HepG2 (cell line): ENCODE results near the gene PRRC1. TPM values are rescaled to one million over a fixed set of nuclear protein-coding genes. Genes with fewer than 3 reads are reported as not detected.

Experiments
- ATAC-seq: fragments of 200-7000 bp; cut with Tn5 transposase; 3 replicates; pipeline ENCODE4 v1.9.1; 2020; ENCODE audit warnings: mild to moderate bottlenecking, moderate library complexity
- BruUV-seq: library from RNA; stranded (reverse); fragments of 400-500 nt; replicated peaks from 2 replicates; lab custom pipeline; 2021; lab: Mats Ljungman, UMichigan
- CTCF ChIA-PET: fragments of 300-600 bp; formaldehyde crosslinking; extraction: SDS; loops from one replicate; lab custom pipeline; 2021; ENCODE audit warnings: low total read pairs, inconsistent platforms, low intra/inter-chr PET ratio; lab: Yijun Ruan, JAX
- POLR2A ChIA-PET: fragments of 350-600 bp; sonication (Branson Sonifier 250); formaldehyde crosslinking; loops from one replicate; lab custom pipeline; 2020; ENCODE audit warnings: antibody characterized with exemption, inconsistent platforms; lab: Yijun Ruan, JAX
- DNase-seq: peaks from one replicate; pipeline ENCODE4 v3.0.0-alpha.2; 2015; ENCODE audit warnings: low spot score
- FAIRE-seq: peaks from 3 replicates; lab custom pipeline; 2011; peaks lifted over from hg19 to GRCh38; lab: Jason Lieb, UNC
- H2AFZ ChIP-seq: one replicate; pipeline ENCODE4 v1.6.1; 2011; ENCODE audit warnings: low read length, inconsistent platforms
- H3K27ac ChIP-seq: fragments of 300-600 bp; 3 replicates; pipeline ENCODE4 v1.8.0; 2011; ENCODE audit warnings: mixed run types, mild to moderate bottlenecking, mixed read lengths, low read length, inconsistent platforms; ENCODE audit not compliant: insufficient read depth; ENCODE audit errors: extremely low read length
- H3K27me3 ChIP-seq, 2 experiments: fragments of 200-600 bp in 1 of 2; 2 replicates in 1 of 2; 3 replicates in 1 of 2; pipeline versions ENCODE4 v1.6.0 to v1.8.0; 2011; ENCODE audit warnings: low read length in 2 of 2, mild to moderate bottlenecking in 2 of 2, moderate library complexity in 2 of 2, inconsistent platforms in 1 of 2; ENCODE audit not compliant: insufficient read depth in 2 of 2, control insufficient read depth in 1 of 2
- H3K36me3 ChIP-seq, 2 experiments: fragments of 200-600 bp in 1 of 2; replicated peaks in 1 of 2; 2 replicates in 1 of 2; 3 replicates in 1 of 2; pipeline versions ENCODE4 v1.5.1 to v1.8.0; 2011; ENCODE audit warnings: low read length in 2 of 2, inconsistent platforms in 1 of 2; ENCODE audit not compliant: insufficient read depth in 2 of 2, control insufficient read depth in 1 of 2
- H3K4me1 ChIP-seq: 2 replicates; pipeline ENCODE4 v1.5.1; 2012; ENCODE audit warnings: low read length, inconsistent platforms; ENCODE audit not compliant: insufficient read depth
- H3K4me2 ChIP-seq: 2 replicates; pipeline ENCODE4 v1.6.0; 2011; ENCODE audit warnings: low read depth, low read length, inconsistent platforms
- H3K4me3 ChIP-seq, 3 experiments: fragments of 200-600 bp in 1 of 3; sonication (generic), shearing (Covaris generic) in 1 of 3; replicated peaks in 1 of 3; 2 replicates each; pipeline ENCODE4 v1.5.1; 2011 to 2016; ENCODE audit warnings: low read length in 3 of 3, inconsistent platforms in 2 of 3, low read depth in 2 of 3, mild to moderate bottlenecking in 2 of 3, control low read depth in 1 of 3, mixed read lengths in 1 of 3; ENCODE audit not compliant: insufficient read depth in 1 of 3
- H3K79me2 ChIP-seq: one replicate; pipeline ENCODE4 v1.6.1; 2011; ENCODE audit warnings: low read length, inconsistent platforms; ENCODE audit not compliant: insufficient read depth
- H3K9ac ChIP-seq: 2 replicates; pipeline ENCODE4 v1.6.0; 2011; ENCODE audit warnings: mild to moderate bottlenecking, low read depth, low read length, inconsistent platforms; ENCODE audit not compliant: insufficient read depth
- H3K9me3 ChIP-seq: 2 replicates; pipeline ENCODE4 v1.5.1; 2012; ENCODE audit warnings: mild to moderate bottlenecking, low read length
- H4K20me1 ChIP-seq: 2 replicates; pipeline ENCODE4 v1.6.0; 2011; ENCODE audit warnings: inconsistent platforms, mild to moderate bottlenecking, low read length, moderate library complexity; ENCODE audit not compliant: insufficient read depth
- DNMT3B ChIP-seq: conservative IDR thresholded peaks from 2 replicates; pipeline ENCODE4 v1.6.1; 2016; ENCODE audit warnings: missing biosample characterization, control low read depth
- HOXA5 ChIP-seq: sonication (generic); formaldehyde crosslinking; IDR thresholded peaks from 2 replicates; pipeline ENCODE4 v1.4.0; 2020; ENCODE audit warnings: missing genetic modification reagents
- JARID2 ChIP-seq: sonication (generic); formaldehyde crosslinking; IDR thresholded peaks from 2 replicates; pipeline ENCODE4 v1.8.1; 2023; ENCODE audit warnings: missing genetic modification reagents, inconsistent platforms; ENCODE audit not compliant: insufficient replicate concordance
- NRL ChIP-seq: sonication (generic); formaldehyde crosslinking; IDR thresholded peaks from 2 replicates; pipeline ENCODE4 v1.5.0; 2020; ENCODE audit warnings: missing genetic modification reagents, mild to moderate bottlenecking, moderate library complexity, borderline replicate concordance
- SOX13 ChIP-seq, 3 experiments: fragments of 450-650 bp in 1 of 3; sonication (generic) in 1 of 3; formaldehyde crosslinking in 1 of 3; IDR thresholded peaks in 2 of 3; conservative IDR thresholded peaks in 1 of 3; 2 replicates each; pipeline versions ENCODE4 v1.5.0 to v1.6.1; 2016 to 2020; ENCODE audit warnings: antibody characterized with exemption in 1 of 3, mild to moderate bottlenecking in 1 of 3, missing compliant biosample characterization in 1 of 3, missing genetic modification reagents in 1 of 3, moderate library complexity in 1 of 3
- TOPORS ChIP-seq: sonication (generic); formaldehyde crosslinking; IDR thresholded peaks from 2 replicates; pipeline ENCODE4 v1.8.0; 2023; ENCODE audit warnings: mild to moderate bottlenecking, missing genetic modification reagents
- ZNF207 ChIP-seq: fragments of 450-650 bp; IDR thresholded peaks from 2 replicates; pipeline ENCODE4 v1.6.1; 2016; ENCODE audit warnings: antibody characterized with exemption, borderline replicate concordance
- ZNF44 ChIP-seq: sonication (generic); formaldehyde crosslinking; IDR thresholded peaks from 2 replicates; pipeline ENCODE4 v1.5.1; 2020; ENCODE audit warnings: mild to moderate bottlenecking, missing genetic modification reagents
- ZNF546 ChIP-seq: sonication (generic); formaldehyde crosslinking; conservative IDR thresholded peaks from 2 replicates; pipeline ENCODE4 v1.8.1; 2023; ENCODE audit warnings: mild to moderate bottlenecking, missing genetic modification reagents
- ZNF790 ChIP-seq: sonication (generic); formaldehyde crosslinking; IDR thresholded peaks from 2 replicates; pipeline ENCODE4 v1.8.0; 2022; ENCODE audit warnings: missing genetic modification reagents, mild to moderate bottlenecking, borderline replicate concordance
- WGBS: methylation state at CpG from one replicate; pipeline ENCODE4 v1.1.6; 2017; ENCODE audit warnings: low lambda C conversion rate; 5-methylcytosine and 5-hydroxymethylcytosine counted together
- in situ Hi-C: cut with HindIII; loops from 2 replicates; pipeline ENCODE4 v1.10.0; 2017; ENCODE audit warnings: low pct_unique_long_range_greater_than_20kb; ENCODE audit not compliant: extremely low pct_ligation_motif_present
- intact Hi-C: fragments of 100-400 bp; cut with micrococcal nuclease; formaldehyde crosslinking; loops from one replicate; pipeline ENCODE4 v1.10.0; 2022; ENCODE audit not compliant: unreplicated experiment
- polyA plus RNA-seq, 8 experiments: library from polyadenylated mRNA; depleted of rRNA in 3 of 8; stranded (reverse) in 7 of 8; unstranded in 1 of 8; fragments of >200 nt; fragmentation: Illumina TruSeq in 4 of 8; extraction: Trizol in 4 of 8; gene quantifications; 2 replicates each; pipeline versions ENCODE4 v1.2.1 to v1.2.3, GENCODE V29; 2011 to 2016; ENCODE audit warnings: low read depth in 4 of 8, missing spikeins in 1 of 8, mixed read lengths in 1 of 8; ENCODE audit not compliant: insufficient read depth in 1 of 8
- total RNA-seq, 5 experiments: library from RNA; depleted of rRNA; stranded (reverse); fragments of >200 nt; fragmentation: Illumina TruSeq; extraction: Trizol; gene quantifications; 2 replicates each; pipeline ENCODE4 v1.2.3, GENCODE V29; 2016; ENCODE audit warnings: low read depth in 1 of 5
- TF ChIP-seq, protein P1 (sequence below): sonication (generic); formaldehyde crosslinking; IDR thresholded peaks from 2 replicates; pipeline ENCODE4 v1.4.0; 2020; ENCODE audit warnings: mild to moderate bottlenecking, missing genetic modification reagents
- TF ChIP-seq, protein P2 (sequence below): sonication (generic); formaldehyde crosslinking; IDR thresholded peaks from 2 replicates; pipeline ENCODE4 v1.5.0; 2020; ENCODE audit warnings: missing genetic modification reagents
- TF ChIP-seq, protein P3 (sequence below): sonication (generic); formaldehyde crosslinking; IDR thresholded peaks from 2 replicates; pipeline ENCODE4 v1.4.0; 2020; ENCODE audit warnings: missing genetic modification reagents
- TF ChIP-seq, protein P4 (sequence below), 2 experiments: sonication (generic) in 1 of 2; formaldehyde crosslinking in 1 of 2; IDR thresholded peaks; 2 replicates each; pipeline versions ENCODE4 v1.4.0 to v1.6.1; 2018 to 2020; ENCODE audit warnings: missing genetic modification reagents in 2 of 2, borderline replicate concordance in 1 of 2, low read depth in 1 of 2, mild to moderate bottlenecking in 1 of 2, missing biosample characterization in 1 of 2

The PRRC1 gene
- total and polyA plus RNA-seq, 2 of the 13 experiments (the other 11 are each of a cell fraction or from before 2014, with no cell fraction given) = 48.5 to 51.9 TPM

DNA sequence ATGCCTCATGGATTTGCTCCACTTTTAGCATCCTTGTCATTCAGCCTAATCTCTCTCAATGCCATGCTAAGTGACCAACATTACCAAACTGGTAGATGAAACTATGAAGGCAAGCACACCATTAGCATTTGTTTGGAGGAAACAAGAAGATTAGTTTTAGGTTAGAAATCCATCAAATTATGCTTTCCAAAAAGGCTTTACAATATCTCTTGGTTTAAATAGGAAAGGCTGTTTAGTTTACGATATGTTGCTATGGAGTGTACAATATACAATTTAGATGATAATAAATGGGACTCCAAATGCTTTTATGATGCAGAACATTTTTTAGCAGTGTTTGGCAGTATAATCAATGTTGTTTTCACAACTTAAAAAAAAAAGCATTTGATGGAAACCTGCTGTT is 83.7 kb downstream of the PRRC1 start:
- Histone ChIP-seq H3K4me1 (no peaks in the 10 kb centered on the region), H2AFZ (no peak overlapping the region), H3K4me2 (no peak overlapping the region), H4K20me1 (no peaks in the 10 kb centered on the region), H3K79me2 (no peaks in the 10 kb centered on the region), H3K36me3 (no peaks in the 10 kb centered on the region), H3K9ac (no peak overlapping the region), H3K27ac (no peak overlapping the region), H3K4me3 (no peak overlapping the region), H3K9me3 (no peaks in the 10 kb centered on the region), H3K27me3 (no peaks in the 10 kb centered on the region; a peak in 1 of 5 replicates)
- TF ChIP-seq ZNF546 (CRISPR knock-in tag) (no peak), ZNF207 (no peak), NRL (CRISPR knock-in tag) (no peak), ZNF790 (CRISPR knock-in tag) (no peak), JARID2 (CRISPR knock-in tag) (no peak), ZNF44 (CRISPR knock-in tag) (no peak), TOPORS (CRISPR knock-in tag) (no peak), HOXA5 (CRISPR knock-in tag) (no peak), SOX13 (IDR thresholded peaks at IDR 0.05) (no peak), SOX13 (CRISPR knock-in tag; conservative IDR thresholded peaks at IDR 0.05 in 1 of 2, IDR thresholded peaks at IDR 0.05 in 1 of 2) (no peak), DNMT3B (CRISPR knock-in tag) (no peak)
- TF ChIP-seq, protein P1, sequence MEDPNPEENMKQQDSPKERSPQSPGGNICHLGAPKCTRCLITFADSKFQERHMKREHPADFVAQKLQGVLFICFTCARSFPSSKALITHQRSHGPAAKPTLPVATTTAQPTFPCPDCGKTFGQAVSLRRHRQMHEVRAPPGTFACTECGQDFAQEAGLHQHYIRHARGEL (CRISPR knock-in tag) = no peak
- TF ChIP-seq, protein P2, sequence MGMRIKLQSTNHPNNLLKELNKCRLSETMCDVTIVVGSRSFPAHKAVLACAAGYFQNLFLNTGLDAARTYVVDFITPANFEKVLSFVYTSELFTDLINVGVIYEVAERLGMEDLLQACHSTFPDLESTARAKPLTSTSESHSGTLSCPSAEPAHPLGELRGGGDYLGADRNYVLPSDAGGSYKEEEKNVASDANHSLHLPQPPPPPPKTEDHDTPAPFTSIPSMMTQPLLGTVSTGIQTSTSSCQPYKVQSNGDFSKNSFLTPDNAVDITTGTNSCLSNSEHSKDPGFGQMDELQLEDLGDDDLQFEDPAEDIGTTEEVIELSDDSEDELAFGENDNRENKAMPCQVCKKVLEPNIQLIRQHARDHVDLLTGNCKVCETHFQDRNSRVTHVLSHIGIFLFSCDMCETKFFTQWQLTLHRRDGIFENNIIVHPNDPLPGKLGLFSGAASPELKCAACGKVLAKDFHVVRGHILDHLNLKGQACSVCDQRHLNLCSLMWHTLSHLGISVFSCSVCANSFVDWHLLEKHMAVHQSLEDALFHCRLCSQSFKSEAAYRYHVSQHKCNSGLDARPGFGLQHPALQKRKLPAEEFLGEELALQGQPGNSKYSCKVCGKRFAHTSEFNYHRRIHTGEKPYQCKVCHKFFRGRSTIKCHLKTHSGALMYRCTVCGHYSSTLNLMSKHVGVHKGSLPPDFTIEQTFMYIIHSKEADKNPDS (CRISPR knock-in tag) = no peak
- TF ChIP-seq, protein P3, sequence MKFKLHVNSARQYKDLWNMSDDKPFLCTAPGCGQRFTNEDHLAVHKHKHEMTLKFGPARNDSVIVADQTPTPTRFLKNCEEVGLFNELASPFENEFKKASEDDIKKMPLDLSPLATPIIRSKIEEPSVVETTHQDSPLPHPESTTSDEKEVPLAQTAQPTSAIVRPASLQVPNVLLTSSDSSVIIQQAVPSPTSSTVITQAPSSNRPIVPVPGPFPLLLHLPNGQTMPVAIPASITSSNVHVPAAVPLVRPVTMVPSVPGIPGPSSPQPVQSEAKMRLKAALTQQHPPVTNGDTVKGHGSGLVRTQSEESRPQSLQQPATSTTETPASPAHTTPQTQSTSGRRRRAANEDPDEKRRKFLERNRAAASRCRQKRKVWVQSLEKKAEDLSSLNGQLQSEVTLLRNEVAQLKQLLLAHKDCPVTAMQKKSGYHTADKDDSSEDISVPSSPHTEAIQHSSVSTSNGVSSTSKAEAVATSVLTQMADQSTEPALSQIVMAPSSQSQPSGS (CRISPR knock-in tag) = no peak
- TF ChIP-seq, protein P4, sequence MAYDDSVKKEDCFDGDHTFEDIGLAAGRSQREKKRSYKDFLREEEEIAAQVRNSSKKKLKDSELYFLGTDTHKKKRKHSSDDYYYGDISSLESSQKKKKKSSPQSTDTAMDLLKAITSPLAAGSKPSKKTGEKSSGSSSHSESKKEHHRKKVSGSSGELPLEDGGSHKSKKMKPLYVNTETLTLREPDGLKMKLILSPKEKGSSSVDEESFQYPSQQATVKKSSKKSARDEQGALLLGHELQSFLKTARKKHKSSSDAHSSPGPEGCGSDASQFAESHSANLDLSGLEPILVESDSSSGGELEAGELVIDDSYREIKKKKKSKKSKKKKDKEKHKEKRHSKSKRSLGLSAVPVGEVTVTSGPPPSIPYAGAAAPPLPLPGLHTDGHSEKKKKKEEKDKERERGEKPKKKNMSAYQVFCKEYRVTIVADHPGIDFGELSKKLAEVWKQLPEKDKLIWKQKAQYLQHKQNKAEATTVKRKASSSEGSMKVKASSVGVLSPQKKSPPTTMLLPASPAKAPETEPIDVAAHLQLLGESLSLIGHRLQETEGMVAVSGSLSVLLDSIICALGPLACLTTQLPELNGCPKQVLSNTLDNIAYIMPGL (CRISPR knock-in tag; IDR thresholded peaks at IDR 0.05; ENCODE audit: borderline replicate concordance in 1 of 2, low read depth in 1 of 2) = no peak
- no TSS peak for BruUV-seq
- POLR2A ChIA-PET = no interaction called here
- ATAC-seq (no peak), DNase-seq (no peak), FAIRE-seq (no peak)
- intact Hi-C loops (no loop called here), in situ Hi-C loops (no loop called here)
- CTCF ChIA-PET = no interaction called here
- WGBS = 47% methylated on average over 1 of the region's 1 CpG
